NCI-H2227 (cell line): ENCODE data around the gene RAB15.
A peak's percentile ranks its signal among the peaks of the same experiment; 100 is the strongest.

ENCODE experiments used
- DNase-seq: peaks from one replicate; lab custom pipeline; 2025; ENCODE audit not compliant: unreplicated experiment; lab: John Stamatoyannopoulos, UW

The RAB15 gene

GRCh38 chr14:64956697-64957406, 15.3 kb downstream of the RAB15 start:
- DNase-seq = no peak

GRCh38 chr14:64955297-64955696, 16.8 kb downstream of the RAB15 start:
- DNase-seq = no peak

GRCh38 chr14:64954491-64955240, 17.5 kb downstream of the RAB15 start:
- no peak for DNase-seq

GRCh38 chr14:64953661-64954060, 18.5 kb downstream of the RAB15 start:
- DNase-seq = no peak

- DNase-seq = no peak
Observed at GRCh38 chr14:64953310-64953654, 18.9 kb downstream of the RAB15 start.

- DNase-seq = no peak
Observed at GRCh38 chr14:64952598-64953309, 19.4 kb downstream of the RAB15 start.

- no peak for DNase-seq
Observed at GRCh38 chr14:64951724-64952123, 20.4 kb downstream of the RAB15 start.

GRCh38 chr14:64951291-64951690, 20.8 kb downstream of the RAB15 start:
- no peak for DNase-seq

- no peak for DNase-seq
Observed at GRCh38 chr14:64950889-64951288, 21.2 kb downstream of the RAB15 start.

GRCh38 chr14:64948612-64949210, 23.4 kb downstream of the RAB15 start:
- no peak for DNase-seq

- no peak for DNase-seq
Observed at GRCh38 chr14:64947710-64948611, 24.2 kb downstream of the RAB15 start.

GRCh38 chr14:64946310-64947045, 25.7 kb downstream of the RAB15 start:
- no peak for DNase-seq

- no peak for DNase-seq
Observed at GRCh38 chr14:64945431-64946178, 26.5 kb downstream of the RAB15 start.

GRCh38 chr14:64944861-64945260, 27.3 kb downstream of the RAB15 start:
- no peak for DNase-seq

- peak; percentile 24 for DNase-seq
Observed at GRCh38 chr14:64944041-64944440, 28.1 kb downstream of the RAB15 start.

- no peak for DNase-seq
Observed at GRCh38 chr14:64943556-64943955, 28.6 kb downstream of the RAB15 start.

GRCh38 chr14:64942531-64943111, 29.5 kb downstream of the RAB15 start, which contains the start of gene GPX2:
Gene GPX2 (minus strand): TSS chr14:64942745. CDS start chr14:64942726, 19 bp downstream.
- peak; percentile 76 for DNase-seq

GRCh38 chr14:64940336-64940910, 31.7 kb downstream of the RAB15 start:
- peak; percentile 14 for DNase-seq
